ENCODE measurements around the gene DGKZ.
A peak's percentile ranks its signal among the peaks of the same experiment; 100 is the strongest.

Gene DGKZ

DNA sequence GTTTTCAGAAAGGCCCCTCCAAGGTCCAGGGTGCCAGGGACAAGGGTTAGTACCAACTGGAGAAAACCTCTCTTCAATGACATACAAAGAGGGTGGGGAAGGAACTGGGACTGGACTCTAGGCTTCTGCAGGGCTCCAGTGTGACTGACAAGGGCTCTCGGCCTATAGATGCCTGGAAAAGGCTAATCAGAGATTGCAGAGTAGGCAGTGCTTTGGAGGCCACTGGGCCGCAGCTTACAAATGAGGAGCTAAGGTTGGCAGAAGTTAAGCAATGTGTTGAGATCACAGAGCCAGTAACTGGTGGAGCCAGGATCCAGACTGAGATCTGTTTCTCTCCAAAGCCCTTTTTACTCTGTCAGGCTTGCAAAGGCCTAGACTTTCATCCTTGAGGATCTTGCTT, 7.4 kb upstream of the DGKZ start:
- no peak for TF ChIP-seq CTCF (conservative IDR thresholded peaks at IDR 0.05; ENCODE audit: low read depth)
- CTCF ChIA-PET, result interaction anchor here (0.5 to 1.2 kb wide), 2 partner anchors 100 to 161 kb away, joined by 3 read pairs; no protein-coding TSS in a partner anchor
- POLR2A ChIA-PET (ENCODE audit: low non-redundant PET), result interaction anchor here (0.8 kb wide), 1 partner anchor 96 kb away, joined by 3 read pairs; no protein-coding TSS in a partner anchor
- no peak for DNase-seq (ENCODE audit: low spot score)
- H3K27ac ChIP-seq, result peak overlapping the region; percentile 40

DNA sequence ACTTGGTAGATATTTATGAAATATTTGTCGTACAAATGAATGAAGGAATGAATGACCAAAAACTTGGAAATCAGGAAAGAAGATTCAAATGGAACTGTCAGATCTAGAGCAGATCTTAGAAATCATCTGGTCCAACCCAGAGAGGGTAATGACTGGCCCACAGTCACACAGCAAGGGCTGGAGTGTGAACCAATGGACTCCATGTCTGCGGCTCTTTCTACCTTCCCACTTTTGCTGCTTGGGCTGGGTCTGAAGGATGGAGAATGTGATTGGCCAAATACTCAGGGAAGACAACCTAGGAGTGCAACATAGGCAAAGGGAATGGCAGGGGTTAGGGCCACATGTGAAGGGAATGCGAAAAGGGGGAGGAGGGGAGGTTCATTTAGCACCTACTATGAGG, 5.8 kb upstream of the DGKZ start:
- DNase-seq (ENCODE audit: low spot score), result no peak
- TF ChIP-seq CTCF (conservative IDR thresholded peaks at IDR 0.05; ENCODE audit: low read depth), result no peak
- POLR2A ChIA-PET (ENCODE audit: low non-redundant PET), result no interaction called here
- H3K27ac ChIP-seq, result no peak overlapping the region
- CTCF ChIA-PET, result no interaction called here

DNA sequence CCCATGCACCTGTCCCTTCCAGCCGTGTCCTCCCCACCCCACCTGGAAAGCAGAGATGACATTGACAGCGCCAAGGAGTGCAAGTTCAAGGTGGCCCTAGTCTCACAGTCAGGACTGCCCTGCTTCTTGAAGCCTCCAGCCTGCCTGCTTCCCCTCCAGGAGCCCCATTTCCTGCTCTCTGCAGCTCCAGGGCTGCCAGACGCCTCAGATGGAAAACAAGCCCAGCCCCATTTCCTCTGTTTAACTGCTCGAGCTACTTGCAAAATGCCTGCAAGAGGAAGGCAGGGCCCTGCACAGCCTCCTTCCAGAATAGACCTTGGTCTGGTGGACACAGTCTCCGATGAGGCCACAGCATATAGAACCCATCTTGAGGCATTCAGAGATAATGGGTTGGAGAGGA, 5.0 kb upstream of the DGKZ start:
- ChIA-PET POLR2A (ENCODE audit: low non-redundant PET) (no interaction called here), CTCF (interaction anchor here (0.5 to 0.7 kb wide), 2 partner anchors 362 to 470 kb away, joined by 3 read pairs; no protein-coding TSS in a partner anchor)
- TF ChIP-seq CTCF (conservative IDR thresholded peaks at IDR 0.05; ENCODE audit: low read depth), result no peak
- DNase-seq (ENCODE audit: low spot score), result no peak
- H3K27ac ChIP-seq, result peak overlapping the region; percentile 16; the same call in 1 of the 2 replicates

- DNase-seq (ENCODE audit: low spot score), result no peak
- no peak overlapping the region for H3K27ac ChIP-seq
- no peak for TF ChIP-seq CTCF (conservative IDR thresholded peaks at IDR 0.05; ENCODE audit: low read depth)
- CTCF ChIA-PET, result interaction anchor here (0.6 to 1.1 kb wide), 2 partner anchors 65 to 206 kb away, joined by 3 to 4 read pairs; no protein-coding TSS in a partner anchor
- POLR2A ChIA-PET (ENCODE audit: low non-redundant PET), result interaction anchor here (0.7 kb wide), 1 partner anchor 38 kb away, joined by 6 read pairs; no protein-coding TSS in a partner anchor
These were observed 3.7 kb upstream of the DGKZ start for GRCh38 chr11:46343520-46343919.

GRCh38 chr11:46345131-46345597, 2.1 kb upstream of the DGKZ start:
- TF ChIP-seq CTCF (conservative IDR thresholded peaks at IDR 0.05; ENCODE audit: low read depth), result no peak
- DNase-seq (ENCODE audit: low spot score), result peak; percentile 62
- ChIA-PET CTCF (interaction anchor here (0.6 kb wide), 2 partner anchors 40 to 516 kb away, joined by 3 to 4 read pairs; no protein-coding TSS in a partner anchor), POLR2A (ENCODE audit: low non-redundant PET) (no interaction called here)
- peak overlapping the region; percentile 90 for H3K27ac ChIP-seq

- DNase-seq (ENCODE audit: low spot score), result no peak
- ChIA-PET CTCF (interaction anchor here (0.5 to 0.7 kb wide), 6 partner anchors 41 to 1611 kb away, joined by 3 to 6 read pairs (median 4); no protein-coding TSS in a partner anchor), POLR2A (ENCODE audit: low non-redundant PET) (no interaction called here)
- peak overlapping the region; percentile 90 for H3K27ac ChIP-seq
- TF ChIP-seq CTCF (conservative IDR thresholded peaks at IDR 0.05; ENCODE audit: low read depth), result no peak
These were observed 1.3 kb upstream of the DGKZ start for GRCh38 chr11:46345881-46346484.
